ENCODE results near the gene GAN.

Gene GAN

DNA sequence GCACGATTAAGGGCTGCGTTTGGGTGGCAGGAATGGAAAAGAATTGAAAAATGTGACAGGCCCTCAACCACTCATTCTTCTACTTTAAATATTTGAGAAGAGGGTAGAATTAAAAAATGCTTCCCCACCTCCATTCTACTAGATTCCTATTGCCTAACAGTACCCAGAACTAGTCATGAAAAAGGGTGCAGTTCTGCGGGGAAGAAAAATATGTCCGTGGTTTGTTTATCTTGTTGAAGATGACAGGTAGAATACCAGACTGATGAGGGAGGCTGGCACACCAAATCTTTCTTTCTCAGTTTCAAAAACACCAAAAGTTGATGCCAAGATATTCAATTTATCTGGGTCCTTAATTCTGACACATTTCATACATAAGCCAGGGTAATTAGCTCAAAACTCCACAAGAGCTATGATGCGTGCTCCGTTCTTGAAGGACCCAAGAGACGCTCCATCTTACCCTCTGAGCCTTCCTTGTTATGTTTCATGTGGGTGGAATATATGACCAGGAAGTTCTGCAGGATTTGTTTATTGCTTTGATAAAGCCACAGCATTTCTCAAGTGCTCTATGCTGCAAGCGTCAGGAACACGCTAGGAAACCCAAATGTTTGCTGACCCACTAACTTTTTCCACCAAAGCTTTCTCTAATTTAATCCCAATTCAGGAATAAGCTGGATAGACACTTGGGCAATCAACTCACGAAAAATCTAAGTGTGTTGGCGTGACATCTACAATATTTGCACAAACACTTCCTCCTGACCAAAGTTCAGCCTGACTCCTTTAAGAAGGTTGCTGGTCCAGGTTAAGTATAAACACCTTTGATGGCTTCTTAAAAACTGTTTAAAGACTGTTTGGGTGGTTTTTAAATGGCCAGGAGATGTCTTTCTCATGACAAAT lies 20.6 kb upstream of the GAN start:
- H3K4me3 ChIP-seq: no peak overlapping the region
- peak overlapping the region in 5 of 21 experiments; percentile 18 to 75 (median 54) for H3K27ac ChIP-seq

DNA sequence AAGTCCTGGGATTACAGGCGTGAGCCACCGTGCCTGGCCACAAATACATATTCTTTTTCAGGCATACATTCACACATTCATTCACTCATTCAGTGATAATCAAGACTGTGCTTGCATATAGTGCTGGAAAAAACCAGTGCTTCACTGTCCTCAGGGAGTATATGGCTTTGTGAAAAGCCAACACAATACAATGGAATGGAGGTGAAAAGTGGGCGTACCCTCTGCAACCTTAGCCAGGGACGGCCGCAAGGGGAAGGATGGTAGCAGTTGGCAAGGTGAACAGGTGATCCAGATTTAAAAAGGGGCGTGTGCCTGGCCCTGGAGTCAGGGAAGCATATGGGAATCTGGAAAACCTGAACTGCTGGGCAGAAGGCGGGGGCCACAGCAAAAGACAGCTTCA lies 18.1 kb upstream of the GAN start:
- Histone ChIP-seq H3K27ac (no peak overlapping the region), H3K4me3 (no peak overlapping the region)

DNA sequence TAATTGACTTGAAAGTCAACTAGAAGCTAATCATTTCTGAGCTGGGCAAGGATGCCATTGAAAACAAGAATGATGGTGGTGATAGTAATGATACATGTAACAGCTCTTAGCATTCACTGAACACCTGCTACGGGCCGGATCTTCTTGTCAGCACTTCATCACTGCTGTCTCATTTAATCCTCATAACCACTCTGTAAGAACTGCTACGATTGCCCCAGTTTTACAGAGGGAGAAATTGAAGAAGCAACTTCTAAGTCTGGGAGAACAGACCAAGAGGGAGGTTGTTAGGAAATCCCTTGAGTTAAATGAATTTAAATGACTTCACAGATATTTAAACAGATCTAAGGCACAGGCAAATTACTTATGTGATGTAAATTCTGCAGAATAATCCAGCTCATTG lies 7.0 kb upstream of the GAN start:
- Histone ChIP-seq H3K4me3 (no peak overlapping the region), H3K27ac (no peak overlapping the region)

DNA sequence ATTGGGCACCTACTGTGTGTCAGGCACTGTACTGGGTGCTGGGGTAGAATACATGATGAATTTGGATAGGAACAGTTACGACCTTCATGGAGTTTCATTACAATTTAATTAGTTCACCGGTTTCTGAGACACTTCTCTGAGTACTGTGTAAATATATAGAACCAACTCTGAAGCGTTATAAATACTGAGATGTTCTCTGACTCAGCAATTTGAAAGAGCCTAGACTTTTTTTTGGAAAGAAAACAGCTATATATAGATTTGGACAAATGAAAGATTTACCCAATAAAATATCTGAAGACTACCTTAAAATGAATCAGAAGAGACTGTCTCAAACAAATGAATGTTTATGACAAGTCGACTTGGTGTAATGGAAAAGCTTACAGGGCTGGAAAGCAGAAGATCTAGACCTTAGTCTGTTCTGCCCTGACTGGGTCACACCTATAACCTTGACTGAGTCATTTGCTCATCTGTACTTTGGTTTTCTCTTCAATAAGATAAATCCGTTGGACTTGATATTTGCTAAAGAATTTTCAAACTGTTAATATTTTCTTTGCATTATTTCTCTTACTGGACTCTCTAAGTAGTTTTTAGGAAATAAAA lies 4.6 kb upstream of the GAN start:
- Histone ChIP-seq H3K27ac (no peak overlapping the region), H3K4me3 (no peak overlapping the region)

DNA sequence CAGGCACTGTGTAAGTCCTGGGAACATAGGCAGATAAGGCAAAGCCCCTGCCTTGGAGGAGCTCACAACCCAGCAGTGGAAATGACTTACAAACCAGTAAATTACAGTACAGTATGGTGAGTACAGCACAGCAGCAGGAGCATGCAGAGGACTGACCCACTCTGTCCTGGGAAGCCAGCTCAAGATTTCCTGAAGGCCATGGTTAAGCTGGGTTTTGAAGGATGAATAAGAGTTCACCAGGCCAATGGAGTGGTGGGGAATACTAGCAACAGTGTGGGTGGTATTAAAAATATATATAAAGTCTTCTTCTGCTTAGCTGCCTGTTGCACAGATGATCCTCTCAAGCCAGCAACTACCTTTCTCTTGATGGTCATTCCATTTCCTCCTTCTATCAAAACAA lies 3.0 kb upstream of the GAN start:
- H3K4me3 ChIP-seq: no peak overlapping the region
- H3K27ac ChIP-seq: no peak overlapping the region

DNA sequence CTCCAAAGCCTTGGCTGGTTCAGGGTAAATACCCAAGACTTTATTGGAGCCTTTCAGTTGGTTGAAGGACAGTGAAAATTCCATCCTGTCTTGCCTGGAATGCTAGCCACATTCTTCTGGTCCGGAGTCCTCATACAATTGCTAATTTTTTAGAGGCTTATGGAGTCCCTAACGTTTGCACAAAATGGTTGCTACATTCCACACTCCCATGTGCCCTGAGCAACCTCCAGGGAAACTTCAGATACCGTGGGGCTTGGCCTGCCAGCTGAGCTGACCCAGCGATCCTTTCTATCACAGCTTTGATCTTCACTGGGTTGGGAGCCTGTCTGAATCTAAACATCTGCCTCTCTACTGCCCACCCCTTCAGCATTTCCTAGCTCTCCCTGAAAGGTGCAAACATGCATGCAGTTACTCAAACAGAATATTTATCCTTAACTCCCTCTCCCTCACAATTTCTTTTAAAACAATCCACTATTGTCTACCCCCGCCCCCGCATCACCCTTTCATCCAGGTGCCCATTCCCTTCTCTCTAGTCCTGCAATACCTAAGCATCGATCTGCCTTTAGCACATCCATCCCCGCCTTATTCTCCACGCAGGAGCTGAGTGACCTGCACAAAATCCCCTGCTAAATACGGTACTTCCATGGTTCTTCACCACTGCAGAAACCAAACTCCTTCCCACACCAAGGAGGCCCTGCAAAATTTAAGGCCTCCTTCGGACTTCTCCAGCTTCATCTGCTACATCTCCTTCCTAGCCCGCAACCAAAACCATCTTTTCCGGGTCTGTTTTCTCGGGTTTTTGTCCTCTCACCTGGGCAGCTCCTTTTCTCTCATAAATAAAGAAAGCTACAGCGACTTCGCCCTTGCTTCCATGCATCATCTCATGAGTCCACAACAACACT lies 810 bp upstream of the GAN start:
- Histone ChIP-seq H3K27ac (peak overlapping the region in 19 of 21 experiments; percentile 1 to 98 (median 91)), H3K4me3 (peak overlapping the region; percentile 63 to 99 (median 89))

DNA sequence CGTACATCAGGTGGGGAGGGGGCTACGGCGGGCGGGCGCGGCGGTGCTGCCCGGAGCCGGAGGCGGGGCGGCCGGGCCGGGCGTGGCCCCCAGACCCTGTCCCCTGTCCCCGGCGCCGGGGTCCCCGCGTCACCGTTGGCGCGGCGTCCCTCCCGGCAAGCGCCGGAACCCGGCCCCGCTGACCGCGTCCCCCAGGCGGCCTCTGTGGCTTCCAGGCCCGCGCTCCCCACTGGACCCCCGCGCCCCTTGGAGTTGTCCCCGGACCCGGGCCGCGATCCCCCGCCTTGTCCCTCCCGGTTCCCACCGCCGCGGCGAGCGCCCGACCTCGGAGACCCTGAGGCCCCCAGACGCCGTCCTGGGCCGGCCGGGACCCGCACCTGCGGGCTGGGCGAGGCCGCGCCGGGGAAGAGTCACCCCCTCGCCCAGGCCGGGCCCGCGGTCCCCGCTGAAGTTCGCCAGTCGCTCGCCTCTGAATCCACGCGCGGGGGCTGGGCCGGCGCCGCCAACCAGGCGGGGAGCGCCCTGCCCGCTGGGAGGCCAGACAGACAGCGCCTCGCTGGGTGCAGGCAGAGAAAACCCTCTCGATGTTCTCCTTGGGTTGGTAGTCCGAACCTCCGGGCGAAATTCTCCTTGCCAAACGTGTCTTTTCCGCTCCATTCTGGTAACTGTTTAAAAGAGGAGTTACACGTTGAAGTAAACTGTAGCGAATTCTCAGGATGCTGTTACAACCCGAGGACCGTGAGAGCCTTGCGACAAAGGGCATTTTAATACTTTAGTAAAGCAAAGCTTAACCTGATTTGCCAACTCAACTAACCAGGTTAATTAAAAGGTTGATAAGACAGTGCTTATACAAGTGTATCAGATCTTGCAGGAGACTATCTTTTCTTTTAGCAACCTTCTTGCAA lies 761 bp downstream of the GAN start:
- peak overlapping the region; percentile 56 to 98 (median 92) for H3K27ac ChIP-seq
- peak overlapping the region; percentile 63 to 99 (median 89) for H3K4me3 ChIP-seq

DNA sequence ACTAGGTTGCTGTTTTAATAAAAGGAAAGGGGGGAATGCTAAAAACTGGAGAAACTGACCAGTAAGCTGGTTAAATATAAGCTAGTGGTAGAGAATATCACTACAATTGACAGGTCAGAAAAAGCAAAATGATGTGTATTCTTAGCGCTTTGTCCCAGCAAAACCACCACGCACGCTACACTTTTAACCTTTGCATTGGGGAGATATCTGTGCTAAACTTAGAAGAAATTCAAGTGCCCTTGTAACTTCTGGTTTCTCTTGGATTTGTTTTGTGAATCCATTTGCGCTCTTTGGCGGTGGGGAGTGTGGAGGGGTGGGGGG lies 1.4 kb downstream of the GAN start:
- Histone ChIP-seq H3K4me3 (peak overlapping the region; percentile 63 to 99 (median 89)), H3K27ac (peak overlapping the region in 16 of 21 experiments; percentile 79 to 98 (median 93))

DNA sequence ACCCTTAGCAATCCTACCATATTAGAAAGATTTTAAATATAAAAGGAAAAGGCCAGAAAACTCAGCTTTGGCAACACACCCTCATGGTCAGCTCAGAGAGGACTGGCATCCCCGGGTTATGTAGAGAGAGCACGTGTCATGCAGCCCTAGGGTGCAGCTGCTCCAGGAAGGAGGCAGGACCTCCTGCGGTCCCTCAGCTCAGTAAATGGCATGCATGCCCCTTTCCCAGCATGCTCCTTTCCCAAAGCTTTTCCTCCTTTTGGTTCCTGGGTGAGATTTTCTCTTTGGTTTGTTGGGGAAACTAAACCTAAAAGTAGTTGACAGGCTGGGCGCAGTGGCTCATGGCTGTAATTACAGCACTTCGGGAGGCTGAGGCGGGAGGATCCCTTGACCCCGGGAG lies 3.9 kb downstream of the GAN start:
- Histone ChIP-seq H3K27ac (no peak overlapping the region), H3K4me3 (no peak overlapping the region)

DNA sequence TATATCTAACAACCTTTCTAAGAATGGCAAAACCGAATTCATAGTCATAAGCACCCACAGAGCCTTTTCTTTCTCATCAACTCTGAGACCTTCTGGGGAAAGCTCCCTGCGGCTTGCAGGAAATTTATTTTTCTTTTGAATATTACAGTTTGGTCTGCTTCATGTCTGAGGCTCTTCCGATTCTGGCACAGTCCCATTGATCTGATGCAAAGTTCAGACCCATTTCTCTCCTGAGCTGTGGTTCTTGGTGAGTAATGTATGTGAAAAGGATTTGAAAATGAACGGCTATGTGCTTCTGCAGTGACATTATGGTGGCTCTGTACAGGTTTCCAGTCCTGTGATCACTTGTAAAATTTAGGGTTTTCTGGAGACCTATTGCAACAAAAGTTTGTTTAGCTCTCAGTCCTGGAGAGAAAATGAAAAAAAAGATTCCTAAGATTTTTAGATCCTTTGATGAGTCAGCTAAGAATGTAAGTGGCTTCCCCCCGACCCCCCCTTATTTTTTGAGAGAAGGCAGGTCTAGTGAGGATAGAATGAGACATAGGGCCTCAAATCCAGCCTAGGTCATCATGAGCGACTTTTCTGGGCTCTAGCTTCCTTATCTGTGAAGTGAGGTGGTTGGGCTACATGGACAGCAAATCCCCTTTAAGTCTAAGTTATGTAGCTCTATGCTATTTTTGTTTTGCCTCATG lies 4.6 kb downstream of the GAN start:
- Histone ChIP-seq H3K27ac (peak overlapping the region in 1 of 21 experiments; percentile 26), H3K4me3 (no peak overlapping the region)

DNA sequence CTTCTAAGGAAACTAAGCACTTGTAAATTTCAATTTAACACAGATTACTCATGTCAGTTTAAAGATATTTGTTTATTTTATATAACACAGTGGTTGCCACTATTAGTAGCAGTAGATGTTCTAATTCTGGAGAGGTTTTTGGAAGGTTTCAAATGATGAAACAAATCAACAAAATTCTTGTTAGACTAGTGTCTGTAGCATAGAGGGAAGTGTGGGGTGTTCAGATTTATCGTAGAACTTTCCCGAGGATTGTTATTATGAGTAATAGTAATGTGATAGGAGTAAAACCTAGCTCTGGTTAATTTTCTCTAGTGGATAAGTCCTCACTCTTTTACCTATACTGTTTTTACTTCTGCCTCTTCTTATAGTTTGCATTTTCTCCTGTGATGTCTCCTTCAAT lies 6.3 kb downstream of the GAN start:
- Histone ChIP-seq H3K4me3 (no peak overlapping the region), H3K27ac (no peak overlapping the region)

DNA sequence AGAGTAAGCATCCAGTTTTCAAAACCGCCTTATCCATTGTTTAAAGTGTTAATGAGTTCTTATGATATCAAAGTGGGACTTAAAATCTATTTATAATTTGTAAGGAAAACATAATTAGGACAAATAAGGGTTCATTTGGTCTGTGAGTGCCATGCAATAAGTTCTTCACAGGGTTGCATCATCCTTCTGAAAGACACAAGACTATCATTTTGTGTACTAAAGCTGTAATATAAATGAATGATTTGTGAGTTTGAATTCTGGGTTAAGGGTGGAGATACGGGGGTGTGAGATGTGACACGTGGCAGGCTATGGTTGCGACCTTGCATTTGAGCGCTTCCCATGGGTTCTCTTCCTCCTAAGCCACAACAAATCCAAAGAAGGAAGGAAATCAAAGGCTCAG lies 6.8 kb downstream of the GAN start:
- Histone ChIP-seq H3K27ac (no peak overlapping the region), H3K4me3 (no peak overlapping the region)

DNA sequence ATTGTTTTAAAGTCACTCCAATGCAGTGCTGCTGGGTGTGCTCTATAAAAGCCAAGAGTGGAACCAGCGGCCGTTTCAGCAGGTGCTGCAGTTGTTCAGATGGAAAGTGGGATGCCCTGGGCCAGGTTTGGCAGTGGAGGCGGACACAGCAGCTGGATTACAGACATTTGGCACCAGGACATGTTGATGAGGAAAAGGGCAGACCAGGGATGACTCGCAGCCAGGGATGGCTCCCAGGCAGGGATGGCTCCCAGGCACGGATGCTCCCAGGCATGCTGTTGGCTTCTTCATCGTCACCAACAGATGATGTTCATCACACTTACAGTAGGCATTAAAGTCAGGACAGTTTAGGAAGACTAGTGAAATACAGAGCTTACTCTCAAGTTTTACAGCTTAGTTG lies 10.0 kb downstream of the GAN start:
- no peak overlapping the region for H3K4me3 ChIP-seq
- no peak overlapping the region for H3K27ac ChIP-seq

DNA sequence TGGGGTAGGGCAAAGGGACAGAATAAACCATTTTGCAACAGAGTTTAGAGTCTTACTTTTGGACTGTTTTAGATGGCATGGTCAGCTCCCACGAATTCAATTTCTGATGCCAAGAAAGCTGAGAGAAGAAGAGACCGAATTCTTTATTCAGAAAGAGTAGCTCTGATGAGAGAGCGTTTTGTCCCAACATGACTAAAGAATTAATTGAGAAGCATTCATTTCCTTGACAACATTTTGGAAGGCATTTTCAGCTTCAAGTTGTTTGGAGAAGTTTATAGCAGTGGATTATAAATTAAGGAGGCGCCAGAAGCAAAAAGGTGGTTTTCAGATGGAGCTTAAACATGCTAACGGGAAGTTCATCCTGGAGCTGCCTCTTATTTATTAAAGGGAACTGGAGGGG lies 12.2 kb downstream of the GAN start:
- no peak overlapping the region for H3K4me3 ChIP-seq
- peak overlapping the region in 14 of 21 experiments; percentile 8 to 78 (median 52) for H3K27ac ChIP-seq

DNA sequence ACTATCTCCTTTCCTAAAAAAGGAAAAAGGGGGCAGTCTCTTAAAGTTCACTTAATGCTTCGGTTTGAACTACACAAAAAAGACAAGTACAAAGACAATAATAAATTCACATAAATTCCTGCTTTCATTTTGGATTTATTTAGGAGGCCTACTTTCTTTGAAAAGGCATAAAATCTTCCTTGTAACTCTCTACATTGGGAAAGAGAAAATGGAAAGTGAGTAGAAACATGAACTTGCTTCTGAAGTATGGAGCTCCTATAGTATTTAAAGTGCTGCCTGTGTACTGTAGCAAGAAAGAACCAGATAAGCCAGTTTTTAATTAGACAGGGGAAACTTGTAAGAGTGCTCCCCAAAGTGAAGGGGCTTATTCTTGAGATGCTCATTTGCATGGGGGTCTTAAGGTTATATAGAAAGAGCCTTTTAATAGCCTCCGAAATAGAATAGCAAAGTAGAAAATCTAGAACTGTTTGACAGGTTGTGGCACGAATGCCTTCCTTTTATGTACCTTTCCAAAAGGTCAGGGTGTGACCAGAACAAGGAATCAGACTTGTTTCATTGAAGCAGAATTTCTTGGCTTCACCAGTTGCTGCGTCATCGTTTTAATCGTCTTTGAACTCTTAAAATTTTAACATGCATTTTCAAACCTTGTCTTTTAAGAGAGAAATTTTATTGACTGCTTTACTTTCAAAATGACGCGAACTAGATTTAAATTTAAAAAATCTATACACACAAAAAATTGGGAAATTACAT lies 12.9 kb downstream of the GAN start:
- no peak overlapping the region for H3K4me3 ChIP-seq
- peak overlapping the region in 14 of 21 experiments; percentile 8 to 78 (median 52) for H3K27ac ChIP-seq

DNA sequence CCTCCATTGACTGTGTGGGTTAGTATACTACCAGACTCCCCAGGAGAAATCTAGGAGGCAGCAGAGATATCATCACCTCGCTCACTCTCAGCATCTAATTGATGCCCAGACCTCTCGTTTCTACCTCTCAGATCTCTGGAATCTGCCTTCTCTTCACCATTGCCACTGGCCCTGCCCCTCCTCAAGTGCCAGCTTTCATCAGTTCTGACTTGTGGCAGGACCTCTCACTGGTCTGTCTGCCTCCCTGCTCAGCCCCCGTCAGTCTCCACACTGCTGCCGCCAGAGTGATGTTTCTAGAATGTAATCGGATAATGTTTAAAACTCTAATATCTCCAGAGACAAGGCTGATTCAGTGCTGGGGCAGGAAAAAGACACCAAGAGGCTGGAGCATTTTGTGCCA lies 15.2 kb downstream of the GAN start:
- H3K27ac ChIP-seq: no peak overlapping the region
- H3K4me3 ChIP-seq: no peak overlapping the region

DNA sequence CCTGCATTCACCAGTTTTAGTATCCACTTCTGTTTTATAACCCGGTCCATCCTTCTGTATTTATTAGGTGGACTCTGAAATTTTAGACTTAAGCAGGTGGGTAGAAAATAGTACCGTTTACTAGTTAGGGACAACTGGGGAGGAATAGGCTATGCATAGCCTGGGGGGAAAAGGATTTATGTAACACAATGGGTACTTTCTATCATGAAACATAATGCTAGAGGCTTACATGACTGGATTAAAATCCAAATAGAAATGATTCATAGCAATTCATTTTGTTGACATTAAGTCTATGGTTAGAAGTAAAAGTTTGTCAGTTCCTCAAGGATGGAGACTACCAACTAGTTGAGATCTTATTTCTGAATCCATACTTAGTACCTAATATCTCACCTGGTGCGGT lies 18.6 kb downstream of the GAN start:
- H3K27ac ChIP-seq: no peak overlapping the region
- no peak overlapping the region for H3K4me3 ChIP-seq

DNA sequence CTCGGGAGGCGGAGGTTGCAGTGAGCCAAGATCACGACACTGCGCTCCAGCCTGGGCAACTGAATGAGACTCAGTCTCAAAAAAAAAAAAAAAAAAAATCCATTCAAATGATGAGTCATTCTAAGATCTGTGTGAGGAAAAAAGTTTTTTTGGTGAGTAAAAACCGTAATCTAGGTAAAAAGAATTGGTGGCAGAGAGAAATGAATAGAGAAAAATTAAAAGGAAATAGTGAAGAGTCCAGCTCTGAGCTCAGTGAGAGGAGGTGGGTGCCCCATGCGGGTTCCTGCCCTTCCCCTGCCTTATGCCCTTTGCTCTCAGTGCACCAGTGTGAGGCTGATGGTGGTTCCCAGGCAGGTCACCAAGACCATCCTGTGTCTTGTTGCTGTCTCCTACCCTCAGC lies 20.9 kb downstream of the GAN start:
- no peak overlapping the region for H3K4me3 ChIP-seq
- H3K27ac ChIP-seq: no peak overlapping the region

Data from skin epidermis (tissue), 12 donors.